ENCODE results near the gene STEAP4. TPM values are rescaled to one million over a fixed set of nuclear protein-coding genes. Genes with fewer than 3 reads are reported as not detected.

Gene STEAP4
- total RNA-seq, 1 experiment from 2014 or later: 0.17 TPM

- no peak for TF ChIP-seq ATF6 (CRISPR knock-in tag; IDR thresholded peaks at IDR 0.05)
- no peak for TF ChIP-seq GABPB1 (CRISPR knock-in tag; IDR thresholded peaks at IDR 0.05)
Observed at GRCh38 chr7:88310956-88311674, 4.4 kb upstream of the STEAP4 start (continued).

- H3K4me3 Mint-ChIP-seq: no peak overlapping the region
- no peak for ATAC-seq
- no peak for DNase-seq (ENCODE audit: low spot score)
- H3K27ac Mint-ChIP-seq: no peak overlapping the region
- ChIA-PET POLR2A (no interaction called here), CTCF (no interaction called here)
- H3K4me1 Mint-ChIP-seq: peaks cover 10% of the 10 kb centered on the region
- H3K9me3 Mint-ChIP-seq: peaks cover 4% of the 10 kb centered on the region
- no peaks in the 10 kb centered on the region for H3K36me3 Mint-ChIP-seq
- peaks cover 25% of the 10 kb centered on the region for H3K27me3 Mint-ChIP-seq (ENCODE audit: low read depth)
- TF ChIP-seq STAT6 (CRISPR knock-in tag; conservative IDR thresholded peaks at IDR 0.05; ENCODE audit: low read depth) (no peak), CREM (CRISPR knock-in tag; IDR thresholded peaks at IDR 0.05) (no peak), MXD4 (CRISPR knock-in tag; IDR thresholded peaks at IDR 0.05; ENCODE audit: borderline replicate concordance) (no peak), ZMAT4 (CRISPR knock-in tag; IDR thresholded peaks at IDR 0.05) (no peak), ZNF138 (CRISPR knock-in tag; conservative IDR thresholded peaks at IDR 0.05) (no peak), GABPB1 (CRISPR knock-in tag; IDR thresholded peaks at IDR 0.05) (no peak), TP53 (CRISPR knock-in tag; IDR thresholded peaks at IDR 0.05) (no peak), ATF2 (CRISPR knock-in tag; IDR thresholded peaks at IDR 0.05; ENCODE audit: borderline replicate concordance, low read depth) (no peak), ZNF263 (CRISPR knock-in tag; IDR thresholded peaks at IDR 0.05; ENCODE audit: low read depth) (no peak), MLX (CRISPR knock-in tag; IDR thresholded peaks at IDR 0.05) (no peak), GTF2I (CRISPR knock-in tag; conservative IDR thresholded peaks at IDR 0.05) (no peak), MYBL2 (CRISPR knock-in tag; IDR thresholded peaks at IDR 0.05) (no peak), SMAD4 (CRISPR knock-in tag; IDR thresholded peaks at IDR 0.05) (no peak), ZNF281 (CRISPR knock-in tag; IDR thresholded peaks at IDR 0.05) (no peak), ETV6 (CRISPR knock-in tag; IDR thresholded peaks at IDR 0.05) (no peak), TCF7 (CRISPR knock-in tag; IDR thresholded peaks at IDR 0.05; ENCODE audit: low read depth) (no peak), IRF2 (CRISPR knock-in tag; IDR thresholded peaks at IDR 0.05; ENCODE audit: borderline replicate concordance, low read depth) (no peak)
Observed at GRCh38 chr7:88309819-88310218, 3.1 kb upstream of the STEAP4 start.
